Pulmonary artery endothelial cell (primary cell): ENCODE data around the gene TMEM87B. TPM values are rescaled to one million over a fixed set of nuclear protein-coding genes. Genes with fewer than 3 reads are reported as not detected.
"Not testable (repeated sequence)": the region's sequence is repeated elsewhere in the genome, so short reads cannot be mapped to it uniquely, and the experiment has no call there.

Experiments used
- DNase-seq: peaks from one replicate; pipeline ENCODE4 v3.0.0-alpha.2; 2011; ENCODE audit warnings: low read depth, low spot score
- total RNA-seq: library from RNA; depleted of rRNA; stranded (reverse); fragments of >200 nt; gene quantifications from 2 replicates; pipeline ENCODE4 v1.2.3, GENCODE V29; 2014

TMEM87B gene
- total RNA-seq, 1 donor from 2014 or later, result 30.2 TPM

GRCh38 chr2:112033600-112033999 lies 21.5 kb upstream of the TMEM87B start:
- no peak for DNase-seq

- no peak for DNase-seq
These were observed 20.1 kb upstream of the TMEM87B start for GRCh38 chr2:112034924-112035323.

- DNase-seq, result no peak
These were observed 19.3 kb upstream of the TMEM87B start for GRCh38 chr2:112035786-112036185.

GRCh38 chr2:112039556-112039955 lies 15.5 kb upstream of the TMEM87B start:
- not testable (repeated sequence) for DNase-seq

- DNase-seq, result not testable (repeated sequence)
These were observed 15.0 kb upstream of the TMEM87B start for GRCh38 chr2:112040066-112040465.

GRCh38 chr2:112041460-112041859 lies 13.6 kb upstream of the TMEM87B start:
- not testable (repeated sequence) for DNase-seq

- no peak for DNase-seq
These were observed 9.5 kb upstream of the TMEM87B start for GRCh38 chr2:112045446-112046014.

GRCh38 chr2:112046231-112046630 lies 8.8 kb upstream of the TMEM87B start:
- DNase-seq, result no peak

GRCh38 chr2:112047537-112048235 lies 7.4 kb upstream of the TMEM87B start:
- DNase-seq, result no peak

- DNase-seq, result no peak
These were observed 6.9 kb upstream of the TMEM87B start for GRCh38 chr2:112048236-112048592.

GRCh38 chr2:112048887-112049286 lies 6.2 kb upstream of the TMEM87B start:
- DNase-seq, result no peak

- DNase-seq, result no peak
These were observed 4.8 kb upstream of the TMEM87B start for GRCh38 chr2:112050316-112050715.

GRCh38 chr2:112053917-112054846 lies 887 bp upstream of the TMEM87B start:
- DNase-seq, result peak; percentile 87

GRCh38 chr2:112055730-112056625 lies 909 bp downstream of the TMEM87B start:
- peak; percentile 55 for DNase-seq

- DNase-seq, result no peak
These were observed 1.5 kb downstream of the TMEM87B start for GRCh38 chr2:112056626-112056987.

GRCh38 chr2:112059671-112060070 lies 4.6 kb downstream of the TMEM87B start:
- no peak for DNase-seq

- peak; percentile 56 for DNase-seq
These were observed 6.2 kb downstream of the TMEM87B start for GRCh38 chr2:112061299-112061698.

- DNase-seq, result no peak
These were observed 6.8 kb downstream of the TMEM87B start for GRCh38 chr2:112061840-112062239.

GRCh38 chr2:112062894-112063293 lies 7.8 kb downstream of the TMEM87B start:
- no peak for DNase-seq

GRCh38 chr2:112065486-112065885 lies 10.4 kb downstream of the TMEM87B start:
- no peak for DNase-seq

- no peak for DNase-seq
These were observed 10.9 kb downstream of the TMEM87B start for GRCh38 chr2:112065966-112066365.
